GM19395 (cell line): ENCODE measurements around the gene AIF1.
A peak's percentile ranks its signal among the peaks of the same experiment; 100 is the strongest.
"Not testable (repeated sequence)": the region's sequence is repeated elsewhere in the genome, so short reads cannot be mapped to it uniquely, and the experiment has no call there.

Experiments
- ATAC-seq: cut with Tn5 transposase; IDR thresholded peaks from one replicate; pipeline ENCODE4 v1.9.1; 2021; ENCODE audit warnings: mild to moderate bottlenecking, moderate library complexity; ENCODE audit not compliant: unreplicated experiment

The AIF1 gene

GRCh38 chr6:31580807-31581433, 34.1 kb upstream of the AIF1 start:
- ATAC-seq, result peak; percentile 60

- no peak for ATAC-seq
Observed at GRCh38 chr6:31581434-31582229, 33.4 kb upstream of the AIF1 start.

- ATAC-seq, result no peak
Observed at GRCh38 chr6:31582230-31582643, 32.8 kb upstream of the AIF1 start, which contains the start of gene LTB. TSS of gene LTB (minus strand) at chr6:31582424. CDS start at chr6:31582417, 7 bp downstream.

- ATAC-seq, result no peak
Observed at GRCh38 chr6:31585491-31585890, 29.5 kb upstream of the AIF1 start.

- ATAC-seq, result no peak
Observed at GRCh38 chr6:31586008-31586407, 29.0 kb upstream of the AIF1 start, which contains the start of gene LST1. TSS of gene LST1 (plus strand) at chr6:31586277. CDS start at chr6:31587300, 1,023 bp downstream.

GRCh38 chr6:31586599-31587281, 28.3 kb upstream of the AIF1 start:
- no peak for ATAC-seq

- ATAC-seq, result no peak
Observed at GRCh38 chr6:31587791-31588777, 26.9 kb upstream of the AIF1 start.

- ATAC-seq, result no peak
Observed at GRCh38 chr6:31588871-31589650, 26.0 kb upstream of the AIF1 start.

GRCh38 chr6:31590691-31591090, 24.3 kb upstream of the AIF1 start:
- not testable (repeated sequence) for ATAC-seq

- ATAC-seq, result peak; percentile 37
Observed at GRCh38 chr6:31592396-31592771, 22.6 kb upstream of the AIF1 start.

- ATAC-seq, result no peak
Observed at GRCh38 chr6:31597006-31597405, 18.0 kb upstream of the AIF1 start.

GRCh38 chr6:31607317-31607716, 7.7 kb upstream of the AIF1 start:
- ATAC-seq, result no peak

- ATAC-seq, result no peak
Observed at GRCh38 chr6:31609519-31610406, 5.3 kb upstream of the AIF1 start.

GRCh38 chr6:31610968-31611367, 4.1 kb upstream of the AIF1 start:
- no peak for ATAC-seq

- ATAC-seq, result no peak
Observed at GRCh38 chr6:31614075-31614619, 887 bp upstream of the AIF1 start.

GRCh38 chr6:31615748-31616147, 714 bp downstream of the AIF1 start:
- no peak for ATAC-seq

- no peak for ATAC-seq
Observed at GRCh38 chr6:31617010-31617409, 2.0 kb downstream of the AIF1 start.

- peak; percentile 73 for ATAC-seq
Observed at GRCh38 chr6:31619805-31620585, 5.0 kb downstream of the AIF1 start.
